IPS-18c (cell line): ENCODE results near the gene ZNF263.

Experiments used
- H3K4me3 ChIP-seq: 2 replicates; pipeline ENCODE4 v1.7.0; 2013; ENCODE audit warnings: low read depth, mild to moderate bottlenecking, low read length, moderate library complexity; ENCODE audit not compliant: insufficient read depth
- H3K9me3 ChIP-seq: one replicate; pipeline ENCODE4 v1.6.1; 2013; ENCODE audit warnings: mild to moderate bottlenecking, low read length, moderate library complexity; ENCODE audit not compliant: control insufficient read depth, insufficient read depth

Gene ZNF263

DNA sequence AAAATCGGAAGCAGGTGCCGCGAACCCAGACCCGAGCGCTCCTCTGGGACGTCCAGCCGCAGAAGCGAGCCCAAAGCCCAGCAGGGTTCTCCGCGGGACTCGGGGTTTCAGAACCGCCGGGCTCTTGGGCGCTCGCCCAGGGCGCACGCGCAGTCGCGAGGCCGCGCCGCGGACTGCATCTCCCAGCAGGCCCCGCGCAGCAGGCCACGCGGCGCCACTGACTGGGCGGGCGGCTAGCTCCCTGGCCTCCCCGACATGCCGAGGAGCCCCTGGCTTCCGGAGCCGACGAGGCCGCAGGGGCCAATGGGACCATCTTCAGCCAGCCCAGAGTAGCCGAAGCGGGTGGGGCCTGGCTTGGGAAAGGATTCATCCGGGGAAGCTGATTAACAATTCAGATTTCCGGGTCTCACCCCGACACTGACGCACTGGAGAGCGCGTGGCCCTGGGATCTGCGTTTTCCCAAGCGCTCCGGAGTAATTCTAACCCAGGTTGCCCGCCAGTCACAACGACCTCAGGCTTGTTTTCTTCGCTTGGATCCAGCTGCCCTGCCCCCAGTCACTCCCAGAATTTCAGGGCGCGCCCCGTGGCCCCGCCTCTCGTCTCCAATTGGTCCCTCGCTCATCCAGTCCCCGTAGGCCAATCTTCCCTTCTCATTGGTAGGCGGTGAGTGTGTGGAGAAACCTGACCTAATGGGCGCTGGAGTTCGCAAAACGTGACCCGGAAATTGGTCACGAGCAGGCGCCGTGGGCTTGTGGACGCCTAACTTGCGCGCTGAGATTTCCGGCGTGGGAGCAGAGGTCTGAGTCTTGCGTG is at the start of gene ZNF263:
Gene ZNF263 (plus strand): TSS at position 762 of the 813 bp plus-strand sequence. CDS start 328 bp downstream, outside the sequence.
- peaks cover 9% of the 10 kb centered on the region for H3K9me3 ChIP-seq
- H3K4me3 ChIP-seq = peak within 1 kb of the TSS; percentile 95

- peak overlapping the region; percentile 99 for H3K4me3 ChIP-seq
- no peaks in the 10 kb centered on the region for H3K9me3 ChIP-seq
Measured at GRCh38 chr16:3234543-3234856, 48.8 kb upstream of the ZNF263 start.

DNA sequence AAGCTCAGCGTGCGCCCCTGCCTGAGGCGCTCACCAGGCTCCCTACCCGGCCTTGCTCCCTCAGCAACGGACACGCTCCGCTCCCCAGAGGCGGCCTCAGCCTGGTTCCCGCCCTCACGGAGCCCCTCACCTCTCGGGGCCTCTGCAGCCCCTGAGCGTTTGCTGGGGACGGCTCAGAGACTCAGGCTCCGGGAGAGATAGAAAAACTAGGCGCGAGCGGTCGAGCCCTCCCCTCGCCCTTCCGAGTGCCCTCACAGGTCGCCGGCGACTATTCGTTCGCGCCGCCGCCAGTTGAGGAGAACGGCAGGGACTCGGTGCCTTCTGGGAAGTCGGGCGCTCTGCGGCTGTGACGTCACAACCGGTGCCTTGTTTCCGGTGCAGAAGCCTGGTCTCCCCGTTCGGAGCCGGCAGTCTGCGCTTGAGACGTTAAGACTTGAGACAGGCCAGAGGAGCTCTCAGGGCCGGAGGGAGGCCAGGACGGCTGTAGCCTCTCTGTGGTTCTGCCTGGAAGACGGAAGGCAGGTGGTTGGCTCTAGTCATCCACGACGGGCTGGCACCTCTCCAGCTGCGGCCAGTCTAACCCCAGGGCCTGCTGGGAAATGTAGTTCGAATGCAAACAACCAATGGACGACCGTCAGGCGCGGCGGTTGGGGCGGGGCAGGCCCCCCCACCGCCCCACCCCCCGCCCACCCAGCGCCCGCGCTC is 48.3 kb upstream of the ZNF263 start, which contains the start of gene ZNF200:
Gene ZNF200 (minus strand): TSS at position 302 of the 705 bp plus-strand sequence. CDS start 1,403 bp downstream, outside the sequence.
- Histone ChIP-seq H3K4me3 (peak within 1 kb of the TSS; percentile 99), H3K9me3 (no peaks in the 10 kb centered on the region)

DNA sequence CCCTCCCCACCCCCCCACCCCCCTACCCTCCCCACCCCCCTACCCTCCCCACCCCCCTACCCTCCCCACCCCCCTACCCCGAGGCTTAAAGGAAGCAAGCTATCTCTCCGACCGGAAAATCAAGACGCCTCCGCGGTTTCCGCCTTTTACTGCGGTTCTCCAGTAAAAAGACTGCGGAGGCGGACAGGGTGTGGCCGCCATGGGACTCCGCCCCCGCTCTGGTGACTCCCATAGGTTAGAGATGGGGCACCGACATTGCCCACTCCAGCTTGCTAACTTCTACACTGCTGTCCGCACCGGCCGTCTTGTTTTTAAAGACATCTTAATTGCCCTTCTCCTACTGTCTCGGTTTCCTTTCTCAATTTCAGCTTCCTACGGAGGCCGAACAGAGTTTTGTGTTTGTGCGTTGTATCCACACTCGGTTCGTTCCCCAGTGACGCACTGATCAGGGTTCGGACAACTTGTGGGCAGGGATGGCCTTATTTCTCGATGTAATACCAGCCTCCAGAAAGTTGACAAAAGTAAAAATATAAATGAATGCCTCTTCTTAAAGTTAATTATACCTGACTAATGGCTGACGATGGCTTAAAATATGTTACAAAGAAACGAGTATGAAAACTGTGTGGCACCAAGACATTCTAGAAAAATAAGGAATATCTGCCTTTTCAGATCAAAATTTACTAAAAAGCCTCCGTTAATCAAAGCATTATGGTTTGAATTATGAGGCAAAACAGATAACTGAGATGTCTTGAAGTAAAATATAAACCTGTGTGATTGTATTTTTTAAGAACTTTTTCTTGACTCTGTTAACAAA is 47.2 kb upstream of the ZNF263 start:
- Histone ChIP-seq H3K4me3 (no peak overlapping the region), H3K9me3 (no peaks in the 10 kb centered on the region)

DNA sequence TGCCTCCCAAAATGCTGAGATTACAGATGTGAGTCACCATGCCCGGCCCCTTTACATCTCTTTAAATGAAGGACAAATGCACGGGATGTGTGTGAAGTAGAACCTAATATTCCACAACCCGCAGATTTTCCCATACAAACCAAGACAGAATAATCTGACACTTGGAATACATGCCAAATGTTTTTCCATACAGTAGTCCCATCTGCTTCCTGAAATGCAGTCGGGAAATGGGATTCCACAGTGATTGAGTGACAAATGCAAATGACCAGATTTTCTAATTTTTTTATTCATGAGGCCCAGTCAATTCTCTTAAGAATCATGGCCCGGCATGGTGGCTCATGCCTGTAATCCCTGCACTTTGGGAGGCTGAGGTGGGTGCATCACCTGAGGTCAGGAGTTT is 41.5 kb upstream of the ZNF263 start:
- H3K9me3 ChIP-seq = no peaks in the 10 kb centered on the region
- no peak overlapping the region for H3K4me3 ChIP-seq

DNA sequence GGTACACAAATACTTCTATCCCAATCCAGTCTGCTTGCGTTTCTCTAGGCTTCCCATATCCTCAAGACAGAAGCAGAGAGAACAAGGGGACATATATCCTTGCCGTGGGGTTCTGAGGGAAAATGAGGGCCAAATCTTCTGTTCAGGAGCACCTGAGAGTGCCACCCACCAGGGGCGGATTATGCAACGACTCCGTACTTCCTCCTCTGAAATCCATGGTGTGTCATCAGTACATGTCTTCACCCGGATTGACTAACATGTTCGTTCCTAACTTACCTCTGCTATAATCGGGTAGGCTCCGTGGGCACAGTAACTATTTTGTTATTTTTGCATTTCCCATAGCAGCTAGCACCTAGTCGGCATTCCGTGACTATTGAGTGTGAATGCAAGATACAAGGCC is 40.6 kb upstream of the ZNF263 start:
- Histone ChIP-seq H3K9me3 (no peaks in the 10 kb centered on the region), H3K4me3 (no peak overlapping the region)

DNA sequence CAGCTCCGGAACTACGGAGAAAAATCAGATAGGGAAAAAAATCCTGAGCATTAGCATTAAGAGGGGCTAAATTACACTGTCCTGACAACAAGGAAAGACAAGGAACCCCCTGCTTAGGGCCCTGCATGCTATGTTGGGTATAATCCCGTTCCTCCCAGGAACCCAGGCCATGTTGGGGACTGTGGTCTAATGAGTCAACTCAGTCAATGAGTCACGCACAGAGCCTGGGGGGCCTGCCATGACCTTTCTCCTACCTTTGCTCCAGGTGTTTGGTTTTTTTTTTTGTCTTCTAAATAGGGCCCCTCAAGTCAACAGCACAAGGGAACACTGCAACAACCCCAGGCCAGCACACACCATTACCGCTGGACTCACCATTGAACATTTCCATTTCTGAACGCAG is 39.4 kb upstream of the ZNF263 start:
- no peak overlapping the region for H3K4me3 ChIP-seq
- H3K9me3 ChIP-seq = no peaks in the 10 kb centered on the region

- Histone ChIP-seq H3K9me3 (peaks cover under 1% of the 10 kb centered on the region), H3K4me3 (no peak overlapping the region)
Measured at GRCh38 chr16:3246002-3246401, 37.3 kb upstream of the ZNF263 start.

- H3K9me3 ChIP-seq = peaks cover 3% of the 10 kb centered on the region
- H3K4me3 ChIP-seq = no peak overlapping the region
Measured at GRCh38 chr16:3246876-3247275, 36.4 kb upstream of the ZNF263 start.

DNA sequence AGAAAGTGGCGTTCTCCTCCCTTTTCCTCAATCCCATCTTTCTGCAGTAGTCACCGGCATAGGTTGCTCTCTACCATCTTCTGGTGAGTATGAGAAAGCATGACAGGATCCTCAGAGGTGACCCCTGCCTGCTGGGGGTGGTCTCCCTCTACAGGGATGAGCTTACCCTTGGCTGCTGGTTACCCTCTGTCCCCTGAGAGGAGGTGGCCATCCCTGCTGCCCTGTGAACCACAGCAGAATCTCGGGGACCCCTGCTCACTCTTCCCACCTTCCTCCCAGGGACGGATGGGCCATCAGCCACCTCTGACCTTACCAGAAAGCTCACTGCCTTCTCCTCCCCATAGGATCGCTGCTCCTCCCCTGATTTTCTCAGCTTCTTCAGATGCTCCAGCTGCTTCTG is 34.7 kb upstream of the ZNF263 start:
- Histone ChIP-seq H3K4me3 (no peak overlapping the region), H3K9me3 (peaks cover 3% of the 10 kb centered on the region)

DNA sequence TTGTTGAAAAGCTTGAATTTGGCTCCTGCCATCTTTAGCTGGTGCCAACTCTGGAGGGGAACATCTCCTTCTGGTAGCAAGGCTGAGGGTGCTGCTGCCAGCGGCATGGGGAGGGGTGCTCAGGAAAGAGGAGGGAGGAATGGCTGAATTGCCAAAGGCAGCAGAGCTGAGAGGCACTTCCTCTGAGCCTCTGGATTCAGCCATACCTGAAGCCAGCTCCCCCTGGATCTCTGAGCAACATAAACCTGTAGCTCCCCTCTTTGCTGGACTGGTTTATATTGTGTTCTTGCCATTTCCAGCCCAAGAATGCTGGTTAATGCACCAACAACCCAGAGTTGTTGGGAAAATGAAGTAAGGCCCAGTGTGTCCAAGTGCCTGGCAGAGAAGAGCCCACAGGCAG is 34.3 kb upstream of the ZNF263 start:
- peaks cover 3% of the 10 kb centered on the region for H3K9me3 ChIP-seq

GRCh38 chr16:3249451-3249850 is 33.8 kb upstream of the ZNF263 start:
- Histone ChIP-seq H3K4me3 (no peak overlapping the region), H3K9me3 (peaks cover 3% of the 10 kb centered on the region)

More for the DNA sequence above, 34.3 kb upstream of the ZNF263 start:
- no peak overlapping the region for H3K4me3 ChIP-seq

DNA sequence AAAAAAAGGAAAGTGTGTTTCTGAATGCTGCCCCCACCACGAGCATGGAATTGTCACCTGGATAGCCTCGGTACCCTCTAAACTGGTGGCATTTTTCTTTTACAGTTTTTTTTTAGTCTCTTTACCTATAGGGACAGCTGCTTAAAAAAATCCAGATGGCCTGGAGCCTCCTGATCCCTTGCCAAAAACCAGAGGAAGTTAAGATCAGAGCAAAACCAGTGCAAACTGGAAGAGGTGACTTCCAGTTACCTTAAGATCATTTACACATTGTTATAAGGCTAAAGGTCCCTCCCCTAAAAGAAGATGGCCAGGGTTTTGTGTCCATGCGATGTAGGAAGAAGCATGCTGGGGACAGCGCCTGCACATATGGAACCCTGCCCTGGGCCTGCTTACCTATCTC is 30.3 kb upstream of the ZNF263 start:
- Histone ChIP-seq H3K4me3 (no peak overlapping the region), H3K9me3 (peaks cover 3% of the 10 kb centered on the region)

DNA sequence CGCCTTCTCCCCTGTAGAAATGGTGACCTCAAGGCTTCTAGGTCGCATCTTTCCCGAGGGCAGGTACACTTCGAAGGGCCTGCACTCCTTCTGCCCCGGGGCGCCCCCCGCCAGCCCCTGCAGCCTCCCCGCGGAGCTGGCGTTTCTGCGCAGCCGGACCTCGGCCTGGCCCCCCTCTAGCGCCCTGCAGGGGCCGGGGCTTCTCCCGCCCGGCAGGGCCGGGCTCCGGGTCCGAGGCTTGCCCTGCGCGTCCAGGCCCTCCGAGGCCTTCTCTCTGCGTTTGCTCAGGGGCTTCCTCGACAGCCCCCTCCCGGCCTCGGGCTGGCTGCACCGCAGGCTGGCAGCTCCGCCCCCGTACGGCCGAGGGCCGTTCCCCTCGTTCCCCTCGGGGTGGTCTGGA is 29.0 kb upstream of the ZNF263 start:
- Histone ChIP-seq H3K4me3 (no peak overlapping the region), H3K9me3 (peaks cover 3% of the 10 kb centered on the region)

- no peaks in the 10 kb centered on the region for H3K9me3 ChIP-seq
- no peak within 1 kb of the TSS for H3K4me3 ChIP-seq
Measured at GRCh38 chr16:3256146-3256865, 27.0 kb upstream of the ZNF263 start, which contains the start of gene MEFV. Gene MEFV, minus strand, starts transcription at chr16:3256633. Its CDS starts 46 bp downstream, at chr16:3256587.

DNA sequence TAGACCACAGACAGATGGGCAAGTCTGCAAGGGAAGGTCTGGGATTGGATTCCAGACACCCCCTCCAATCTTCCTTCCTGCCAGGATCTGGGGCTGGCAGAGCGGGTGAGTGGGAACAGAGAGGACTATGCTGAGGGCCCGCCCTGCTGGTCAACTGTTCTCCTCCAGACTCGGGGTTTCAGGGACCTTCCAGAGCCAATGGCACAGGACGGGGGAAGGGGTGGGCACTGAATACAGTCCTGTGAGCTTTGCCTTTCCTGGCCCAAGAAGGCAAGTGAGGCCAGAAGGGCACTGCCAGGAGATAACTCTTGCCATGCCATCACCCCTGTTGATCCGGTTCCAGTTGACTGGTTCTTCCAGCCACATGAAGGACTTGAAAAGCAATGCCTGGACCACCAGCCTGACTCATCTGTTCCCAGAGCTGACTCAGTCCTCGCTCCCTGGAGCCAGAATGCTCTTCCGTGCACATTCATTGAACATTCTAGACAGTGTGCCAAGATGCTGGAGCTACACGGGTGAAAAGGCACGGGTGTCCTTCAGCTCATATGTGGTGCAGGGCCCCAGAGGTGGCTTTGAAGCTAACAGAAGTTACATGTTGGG is 26.3 kb upstream of the ZNF263 start:
- no peak overlapping the region for H3K4me3 ChIP-seq
- no peaks in the 10 kb centered on the region for H3K9me3 ChIP-seq

- no peaks in the 10 kb centered on the region for H3K9me3 ChIP-seq
- H3K4me3 ChIP-seq = no peak overlapping the region
Measured at GRCh38 chr16:3259836-3260235, 23.5 kb upstream of the ZNF263 start.
